NB4 (cell line): ENCODE results near the gene LDLRAD1.

Experiments
- POLR2A ChIP-seq: IDR thresholded peaks from 2 replicates; pipeline ENCODE4 v1.6.1; 2011; ENCODE audit warnings: mild to moderate bottlenecking; ENCODE audit not compliant: insufficient read length; ENCODE audit errors: extremely low read depth
- TF ChIP-seq, protein P1 (sequence below): IDR thresholded peaks from one replicate; pipeline ENCODE4 v1.5.1; 2012; ENCODE audit warnings: low read depth, low read length
- TF ChIP-seq, protein P2 (sequence below): IDR thresholded peaks from 2 replicates; pipeline ENCODE4 v1.6.1; 2011; ENCODE audit warnings: low read depth, low read length

DNA sequence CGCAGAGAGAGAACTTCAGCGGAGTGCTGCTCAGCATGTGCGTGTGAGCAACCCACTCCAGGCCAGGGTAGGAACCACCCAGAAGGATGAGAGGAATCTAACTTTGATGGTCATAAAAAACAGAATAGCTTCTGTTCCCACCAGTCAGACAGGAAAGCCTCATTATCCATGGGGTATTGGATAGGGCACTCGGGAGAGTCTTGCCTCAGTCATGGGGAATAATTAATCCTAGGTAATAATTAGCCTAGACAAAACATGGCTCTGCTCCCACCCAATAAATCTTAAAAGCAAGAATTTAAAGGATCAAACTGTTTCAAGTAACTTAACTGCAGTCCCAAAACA, 35.3 kb downstream of the LDLRAD1 start:
- TF ChIP-seq, protein P1, sequence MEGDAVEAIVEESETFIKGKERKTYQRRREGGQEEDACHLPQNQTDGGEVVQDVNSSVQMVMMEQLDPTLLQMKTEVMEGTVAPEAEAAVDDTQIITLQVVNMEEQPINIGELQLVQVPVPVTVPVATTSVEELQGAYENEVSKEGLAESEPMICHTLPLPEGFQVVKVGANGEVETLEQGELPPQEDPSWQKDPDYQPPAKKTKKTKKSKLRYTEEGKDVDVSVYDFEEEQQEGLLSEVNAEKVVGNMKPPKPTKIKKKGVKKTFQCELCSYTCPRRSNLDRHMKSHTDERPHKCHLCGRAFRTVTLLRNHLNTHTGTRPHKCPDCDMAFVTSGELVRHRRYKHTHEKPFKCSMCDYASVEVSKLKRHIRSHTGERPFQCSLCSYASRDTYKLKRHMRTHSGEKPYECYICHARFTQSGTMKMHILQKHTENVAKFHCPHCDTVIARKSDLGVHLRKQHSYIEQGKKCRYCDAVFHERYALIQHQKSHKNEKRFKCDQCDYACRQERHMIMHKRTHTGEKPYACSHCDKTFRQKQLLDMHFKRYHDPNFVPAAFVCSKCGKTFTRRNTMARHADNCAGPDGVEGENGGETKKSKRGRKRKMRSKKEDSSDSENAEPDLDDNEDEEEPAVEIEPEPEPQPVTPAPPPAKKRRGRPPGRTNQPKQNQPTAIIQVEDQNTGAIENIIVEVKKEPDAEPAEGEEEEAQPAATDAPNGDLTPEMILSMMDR: no peak
- TF ChIP-seq, protein P2, sequence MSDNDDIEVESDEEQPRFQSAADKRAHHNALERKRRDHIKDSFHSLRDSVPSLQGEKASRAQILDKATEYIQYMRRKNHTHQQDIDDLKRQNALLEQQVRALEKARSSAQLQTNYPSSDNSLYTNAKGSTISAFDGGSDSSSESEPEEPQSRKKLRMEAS: no peak
- TF ChIP-seq POLR2A: no peak
